D721Med (cell line): Measurements from ENCODE around the gene C7.

Experiments
- DNase-seq: peaks from one replicate; pipeline ENCODE4 v3.0.0; 2011; ENCODE audit warnings: low spot score; ENCODE audit not compliant: insufficient read length
- FAIRE-seq: peaks from 2 replicates; lab custom pipeline; 2011; peaks lifted over from hg19 to GRCh38; lab: Jason Lieb, UNC
- CTCF ChIP-seq: IDR thresholded peaks from 2 replicates; pipeline ENCODE4 v1.5.1; 2012; ENCODE audit warnings: mild to moderate bottlenecking, control low read depth; ENCODE audit not compliant: insufficient read depth; ENCODE audit errors: missing control alignments

C7 gene

GRCh38 chr5:40981420-40981819, 72.1 kb downstream of the C7 start:
- DNase-seq (no peak), FAIRE-seq (no peak)
- no peak for TF ChIP-seq CTCF

GRCh38 chr5:40983781-40984180, 74.5 kb downstream of the C7 start:
- no peak for DNase-seq
- TF ChIP-seq CTCF, result no peak
- FAIRE-seq, result no peak

GRCh38 chr5:40984884-40985283, 75.6 kb downstream of the C7 start:
- no peak for FAIRE-seq
- no peak for TF ChIP-seq CTCF
- DNase-seq, result no peak

- DNase-seq (no peak), FAIRE-seq (no peak)
- no peak for TF ChIP-seq CTCF
Observed at GRCh38 chr5:40985501-40985900, 76.2 kb downstream of the C7 start.

GRCh38 chr5:40986666-40987065, 77.4 kb downstream of the C7 start:
- TF ChIP-seq CTCF, result no peak
- DNase-seq (no peak), FAIRE-seq (no peak)

- TF ChIP-seq CTCF, result no peak
- no peak for FAIRE-seq
Observed at GRCh38 chr5:40987349-40987748, 78.1 kb downstream of the C7 start.

GRCh38 chr5:40988746-40989510, 79.6 kb downstream of the C7 start:
- DNase-seq (no peak), FAIRE-seq (no peak)
- no peak for TF ChIP-seq CTCF

More at GRCh38 chr5:40987349-40987748, 78.1 kb downstream of the C7 start:
- no peak for DNase-seq
